B cell (primary cell): ENCODE results near the gene AOC1. TPM values are rescaled to one million over a fixed set of nuclear protein-coding genes. Genes with fewer than 3 reads are reported as not detected.

Experiments used
- ATAC-seq: fragments of 200-7000 bp; cut with Tn5 transposase; one replicate; pipeline ENCODE4 v1.10.0; 2021; ENCODE audit warnings: low read depth, mild to moderate bottlenecking, moderate number of reproducible peaks, moderate library complexity
- CTCF ChIA-PET: fragments of 350-600 bp; sonication (Branson Sonifier 250); formaldehyde crosslinking; loops from one replicate; lab custom pipeline; 2021; ENCODE audit warnings: antibody characterized with exemption, inconsistent platforms; lab: Charles Lee
- POLR2A ChIA-PET: fragments of 350-600 bp; sonication (Branson Sonifier 250); formaldehyde crosslinking; loops from one replicate; lab custom pipeline; 2021; ENCODE audit warnings: antibody characterized with exemption; lab: Charles Lee
- DNase-seq: peaks from one replicate; pipeline ENCODE4 v3.0.0; 2013
- H2AFZ ChIP-seq: 2 replicates; pipeline ENCODE4 v1.6.1; 2012; ENCODE audit warnings: mild to moderate bottlenecking, low read depth, low read length; ENCODE audit not compliant: insufficient read depth, poor library complexity, severe bottlenecking
- H3K27ac ChIP-seq, 2 donors: 1 replicate in 1 of 2; 2 replicates in 1 of 2; pipeline ENCODE4 v1.5.1; 2012 to 2013; ENCODE audit warnings: low read length in 2 of 2, mild to moderate bottlenecking in 2 of 2, moderate library complexity in 1 of 2
- H3K27me3 ChIP-seq, 4 experiments: fragments of 200-600 bp in 1 of 4; sonication (generic) in 1 of 4; replicated peaks in 1 of 4; 1 replicate in 2 of 4; 2 replicates in 2 of 4; pipeline versions ENCODE4 v1.6.1 to v1.7.0; 2013 to 2016; ENCODE audit warnings: low read length in 3 of 4, mild to moderate bottlenecking in 2 of 4, mixed read lengths in 1 of 4, moderate library complexity in 1 of 4; ENCODE audit not compliant: insufficient read depth in 4 of 4, control insufficient read depth in 3 of 4; ENCODE audit errors: control extremely low read depth in 1 of 4
- H3K36me3 ChIP-seq, 2 experiments: replicated peaks in 1 of 2; 1 replicate in 1 of 2; 2 replicates in 1 of 2; pipeline versions ENCODE4 v1.6.1 to v1.7.1; 2013; ENCODE audit warnings: low read length in 1 of 2; ENCODE audit not compliant: insufficient read depth in 2 of 2, control insufficient read depth in 1 of 2; ENCODE audit errors: control extremely low read depth in 1 of 2, extremely low read depth in 1 of 2
- H3K4me1 ChIP-seq, 2 donors: fragments of 200-600 bp in 1 of 2; sonication (generic) in 1 of 2; 1 replicate in 1 of 2; 2 replicates in 1 of 2; pipeline versions ENCODE4 v1.5.1 to v1.6.1; 2013 to 2017; ENCODE audit warnings: low read length in 2 of 2; ENCODE audit not compliant: control insufficient read depth in 2 of 2, insufficient read depth in 2 of 2
- H3K4me2 ChIP-seq: replicated peaks from 2 replicates; pipeline ENCODE3; 2012; ENCODE audit warnings: mild to moderate bottlenecking, low read depth, low read length; ENCODE audit not compliant: poor library complexity, severe bottlenecking
- H3K4me3 ChIP-seq, 5 experiments: fragments of 200-600 bp in 1 of 5; sonication (generic) in 1 of 5; 1 replicate in 3 of 5; 2 replicates in 2 of 5; pipeline versions ENCODE4 v1.5.1 to v1.7.0; 2011 to 2016; ENCODE audit warnings: low read length in 4 of 5, mild to moderate bottlenecking in 4 of 5, low read depth in 2 of 5, control low read depth in 1 of 5, moderate library complexity in 1 of 5; ENCODE audit not compliant: insufficient read depth in 1 of 5; ENCODE audit errors: control extremely low read depth in 1 of 5, extremely low read depth in 1 of 5
- H3K79me2 ChIP-seq: fragments of 200-600 bp; sonication (generic); one replicate; pipeline ENCODE4 v1.6.0; 2016; ENCODE audit warnings: low read length; ENCODE audit not compliant: control insufficient read depth, insufficient read depth
- H3K9ac ChIP-seq: fragments of 200-600 bp; sonication (generic); 2 replicates; pipeline ENCODE4 v1.6.1; 2017; ENCODE audit warnings: mild to moderate bottlenecking, low read length, moderate library complexity
- H3K9me3 ChIP-seq, 3 donors: one replicate each; pipeline versions ENCODE4 v1.6.1 to v1.7.1; 2013; ENCODE audit warnings: low read length in 2 of 3; ENCODE audit not compliant: control insufficient read depth in 2 of 3, insufficient read depth in 1 of 3; ENCODE audit errors: control extremely low read depth in 1 of 3
- H4K20me1 ChIP-seq: 2 replicates; pipeline ENCODE4 v1.6.0; 2012; ENCODE audit warnings: mild to moderate bottlenecking, low read length; ENCODE audit not compliant: insufficient read depth, control insufficient read depth, poor library complexity, severe bottlenecking
- H3K27ac Mint-ChIP-seq: one replicate; pipeline ENCODE4 v1.8.0; 2021; ENCODE audit warnings: mixed read lengths
- H3K27me3 Mint-ChIP-seq: one replicate; pipeline ENCODE4 v1.8.0; 2021; ENCODE audit warnings: mixed read lengths
- H3K4me1 Mint-ChIP-seq: one replicate; pipeline ENCODE4 v1.8.0; 2021; ENCODE audit warnings: mixed read lengths
- H3K4me3 Mint-ChIP-seq: one replicate; pipeline ENCODE4 v1.8.0; 2021; ENCODE audit warnings: mixed read lengths
- H3K9me3 Mint-ChIP-seq: one replicate; pipeline ENCODE4 v1.8.0; 2022; ENCODE audit warnings: mixed read lengths; ENCODE audit not compliant: insufficient read depth
- CTCF ChIP-seq: fragments of 200-600 bp; IDR thresholded peaks from one replicate; pipeline ENCODE4 v1.8.0; 2022; ENCODE audit warnings: antibody characterized with exemption, mild to moderate bottlenecking
- EZH2 ChIP-seq: IDR thresholded peaks from 2 replicates; pipeline ENCODE4 v1.6.1; 2012; ENCODE audit warnings: borderline replicate concordance, low read depth, mild to moderate bottlenecking, moderate library complexity, low read length; ENCODE audit not compliant: insufficient read depth, poor library complexity, severe bottlenecking
- WGBS: methylation state at CpG from one replicate; pipeline ENCODE4 v1.1.5; 2013; ENCODE audit warnings: missing lambda C conversion rate; ENCODE audit not compliant: insufficient coverage; 5-methylcytosine and 5-hydroxymethylcytosine counted together
- intact Hi-C: fragments of 100-400 bp; cut with micrococcal nuclease; formaldehyde crosslinking; loops from one replicate; pipeline ENCODE4 v1.10.0; 2022
- polyA plus RNA-seq: library from polyadenylated mRNA; depleted of rRNA; stranded (reverse); fragments of >200 nt; gene quantifications from 2 replicates; pipeline ENCODE4 v1.2.3, GENCODE V29; 2012
- total RNA-seq, 2 donors: library from RNA; stranded (reverse); fragments of 120-200 nt in 1 of 2; gene quantifications; 1 replicate in 1 of 2; 2 replicates in 1 of 2; pipeline versions ENCODE4 v1.2.3 to v1.2.4, GENCODE V29; 2013 to 2022

The AOC1 gene
- total and polyA plus RNA-seq, 2 donors (not counting 1 experiment from before 2014, with no cell fraction given), result 0.07 TPM; not detected in 1

GRCh38 chr7:150901160-150902035, 49.1 kb downstream of the AOC1 start:
- ATAC-seq, result no peak
- CTCF ChIA-PET, result interaction anchor here (0.6 to 1.3 kb wide), 6 partner anchors 8 to 211 kb away, joined by 3 to 6 read pairs (median 3); no protein-coding TSS in a partner anchor
- H3K27me3 Mint-ChIP-seq, result peaks cover 58% of the 10 kb centered on the region

More at GRCh38 chr7:150901160-150902035, 49.1 kb downstream of the AOC1 start:
- Histone ChIP-seq H3K4me1 (peaks cover 26 to 54% of the 10 kb centered on the region in 2 donors), H2AFZ (no peak overlapping the region), H3K27me3 (peaks cover 0 to 27% (median 12%) of the 10 kb centered on the region in 4 experiments), H3K79me2 (no peaks in the 10 kb centered on the region), H3K27ac (no peak overlapping the region), H3K9me3 (peaks cover 0 to 10% (median 0%) of the 10 kb centered on the region in 3 donors), H3K4me2 (peak overlapping the region; percentile 26), H4K20me1 (no peaks in the 10 kb centered on the region), H3K9ac (no peak overlapping the region), H3K36me3 (no peaks in the 10 kb centered on the region), H3K4me3 (no peak overlapping the region)
- 52% methylated on average over 10 of the region's 15 CpGs for WGBS
- no peak for TF ChIP-seq EZH2
- no peak for TF ChIP-seq CTCF
- POLR2A ChIA-PET, result no interaction called here
- Mint-ChIP-seq H3K4me1 (peaks cover 34% of the 10 kb centered on the region), H3K9me3 (no peaks in the 10 kb centered on the region), H3K4me3 (no peak overlapping the region), H3K27ac (no peak overlapping the region)
- no peak for DNase-seq
- intact Hi-C loops, result no loop called here
